DMS 273 (cell line): Measurements from ENCODE around the gene ATRN.
A peak's percentile ranks its signal among the peaks of the same experiment; 100 is the strongest.

Experiments
- DNase-seq: peaks from one replicate; lab custom pipeline; 2025; ENCODE audit not compliant: unreplicated experiment; lab: John Stamatoyannopoulos, UW

Gene ATRN

DNA sequence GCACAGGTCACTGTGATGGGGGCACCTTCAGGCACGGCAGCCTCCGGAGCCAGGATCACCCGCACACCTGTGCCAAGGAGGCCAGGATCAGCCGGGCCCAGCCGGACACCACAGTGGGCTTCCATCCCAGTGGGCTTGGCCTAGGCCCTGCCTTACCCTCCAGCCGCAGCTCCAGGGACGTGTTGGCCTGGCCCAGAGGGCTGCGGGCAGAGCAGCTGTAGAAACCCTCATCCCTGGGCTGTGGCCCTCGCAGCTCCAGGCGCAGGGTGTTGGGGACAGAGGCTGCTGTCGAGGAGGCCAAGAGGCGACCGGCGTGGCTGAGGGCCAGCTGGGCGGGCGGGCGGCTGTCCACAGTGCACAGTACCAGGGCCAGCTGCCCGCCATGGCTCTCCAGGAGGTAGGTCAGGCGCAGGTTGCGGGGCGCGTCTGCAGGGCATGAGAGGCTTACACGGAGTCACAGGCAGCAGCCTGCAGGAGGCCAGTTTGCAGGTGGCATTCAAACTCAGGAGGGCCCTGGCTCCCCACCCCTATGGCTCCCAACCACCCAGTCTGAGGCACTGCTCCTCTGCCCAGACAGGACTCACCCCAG, 222.0 kb downstream of the ATRN start:
- no peak for DNase-seq

DNA sequence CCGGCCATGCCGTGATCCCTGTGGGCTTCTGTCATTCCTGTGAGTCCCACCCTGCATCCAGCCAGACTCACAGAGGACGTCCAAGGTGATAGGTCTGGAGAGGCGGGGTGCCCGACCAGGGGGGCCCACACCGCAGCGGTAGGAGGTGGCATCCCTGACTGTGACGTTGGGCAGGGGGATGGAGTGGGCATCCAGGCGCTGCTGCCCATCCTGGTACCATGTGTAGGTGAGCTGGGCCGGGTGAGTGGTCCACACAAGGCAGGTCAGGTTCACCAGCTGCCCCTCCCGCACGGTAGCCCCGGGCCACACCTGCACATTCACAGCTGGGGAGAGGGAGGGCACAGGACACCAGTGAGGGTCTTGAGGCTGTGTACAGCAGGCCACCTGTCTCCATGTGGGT, 222.6 kb downstream of the ATRN start:
- no peak for DNase-seq

DNA sequence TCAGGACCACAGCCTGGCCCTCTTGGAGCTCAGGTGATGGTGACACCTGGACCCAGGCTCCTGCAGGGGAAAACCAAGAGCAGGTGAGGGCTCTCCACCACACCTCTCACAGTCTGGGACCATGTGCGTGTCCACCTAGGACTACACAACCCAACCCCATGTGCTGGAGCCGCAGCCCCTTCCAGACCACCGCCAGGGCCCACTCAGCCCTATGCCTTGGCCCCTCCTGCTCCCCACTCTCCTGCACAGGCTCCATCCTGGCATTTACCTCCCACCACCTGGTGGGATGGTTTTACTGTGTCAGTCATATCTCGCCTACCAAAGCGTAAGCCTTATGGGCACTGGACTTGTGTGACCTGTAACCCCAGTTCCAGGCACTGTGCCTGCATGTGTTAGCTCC, 224.0 kb downstream of the ATRN start:
- no peak for DNase-seq

- DNase-seq = peak; percentile 61
These were observed 225.4 kb downstream of the ATRN start for GRCh38 chr20:3696200-3696599.

- no peak for DNase-seq
These were observed 226.1 kb downstream of the ATRN start for GRCh38 chr20:3696745-3697587.

- DNase-seq = no peak
These were observed 226.9 kb downstream of the ATRN start for GRCh38 chr20:3697588-3698305.

- DNase-seq = peak; percentile 46
These were observed 227.8 kb downstream of the ATRN start for GRCh38 chr20:3698591-3699001.

GRCh38 chr20:3699037-3699436, 228.2 kb downstream of the ATRN start:
- peak; percentile 43 for DNase-seq
